IMR-90 (cell line): ENCODE results near the gene MYPN.

Experiments
- CEBPB ChIP-seq: IDR thresholded peaks from 2 replicates; pipeline ENCODE4 v1.6.1; 2012; ENCODE audit warnings: low read depth, low read length, improper control_type of control experiment
- CHD1 ChIP-seq: IDR thresholded peaks from 2 replicates; pipeline ENCODE4 v1.6.1; 2012; ENCODE audit warnings: low read depth, low read length, improper control_type of control experiment
- CTCF ChIP-seq: conservative IDR thresholded peaks from 2 replicates; pipeline ENCODE4 v1.5.1; 2012; ENCODE audit warnings: mild to moderate bottlenecking, low read depth, low read length, improper control_type of control experiment
- FOS ChIP-seq: fragments of 150-350 bp; IDR thresholded peaks from 2 replicates; pipeline ENCODE4 v1.6.1; 2016; ENCODE audit warnings: low read depth, low read length
- MAFK ChIP-seq: IDR thresholded peaks from 2 replicates; pipeline ENCODE4 v1.6.1; 2012; ENCODE audit warnings: low read depth, low read length, improper control_type of control experiment
- MAZ ChIP-seq: IDR thresholded peaks from 2 replicates; pipeline ENCODE4 v1.6.1; 2012; ENCODE audit warnings: low read depth, mild to moderate bottlenecking, low read length, improper control_type of control experiment, moderate library complexity, borderline replicate concordance
- MXI1 ChIP-seq: IDR thresholded peaks from 2 replicates; pipeline ENCODE4 v1.6.1; 2012; ENCODE audit warnings: low read depth, mild to moderate bottlenecking, low read length, moderate library complexity, borderline replicate concordance
- POLR2A ChIP-seq: IDR thresholded peaks from 2 replicates; pipeline ENCODE4 v1.6.1; 2012; ENCODE audit warnings: mild to moderate bottlenecking, low read depth, low read length
- RAD21 ChIP-seq: IDR thresholded peaks from 2 replicates; pipeline ENCODE4 v1.6.1; 2012; ENCODE audit warnings: low read length, improper control_type of control experiment
- RCOR1 ChIP-seq: IDR thresholded peaks from 2 replicates; pipeline ENCODE4 v1.6.1; 2012; ENCODE audit warnings: mild to moderate bottlenecking, low read length, improper control_type of control experiment; ENCODE audit not compliant: insufficient replicate concordance
- RFX5 ChIP-seq: IDR thresholded peaks from 2 replicates; pipeline ENCODE4 v1.8.0; 2012; ENCODE audit warnings: low read depth, mild to moderate bottlenecking, low read length, moderate library complexity
- SMC3 ChIP-seq: fragments of 150-350 bp; IDR thresholded peaks from 2 replicates; pipeline ENCODE4 v1.6.1; 2016; ENCODE audit warnings: low read depth, mild to moderate bottlenecking, antibody characterized with exemption, low read length, moderate library complexity
- TF ChIP-seq, protein P1 (sequence below): fragments of 150-350 bp; IDR thresholded peaks from 2 replicates; pipeline ENCODE4 v1.6.1; 2016; ENCODE audit warnings: low read depth, mild to moderate bottlenecking, low read length, moderate library complexity, borderline replicate concordance
- TF ChIP-seq, protein P2 (sequence below): fragments of 150-350 bp; IDR thresholded peaks from 2 replicates; pipeline ENCODE4 v1.6.1; 2017; ENCODE audit warnings: mild to moderate bottlenecking, antibody characterized with exemption, low read length, low read depth

DNA sequence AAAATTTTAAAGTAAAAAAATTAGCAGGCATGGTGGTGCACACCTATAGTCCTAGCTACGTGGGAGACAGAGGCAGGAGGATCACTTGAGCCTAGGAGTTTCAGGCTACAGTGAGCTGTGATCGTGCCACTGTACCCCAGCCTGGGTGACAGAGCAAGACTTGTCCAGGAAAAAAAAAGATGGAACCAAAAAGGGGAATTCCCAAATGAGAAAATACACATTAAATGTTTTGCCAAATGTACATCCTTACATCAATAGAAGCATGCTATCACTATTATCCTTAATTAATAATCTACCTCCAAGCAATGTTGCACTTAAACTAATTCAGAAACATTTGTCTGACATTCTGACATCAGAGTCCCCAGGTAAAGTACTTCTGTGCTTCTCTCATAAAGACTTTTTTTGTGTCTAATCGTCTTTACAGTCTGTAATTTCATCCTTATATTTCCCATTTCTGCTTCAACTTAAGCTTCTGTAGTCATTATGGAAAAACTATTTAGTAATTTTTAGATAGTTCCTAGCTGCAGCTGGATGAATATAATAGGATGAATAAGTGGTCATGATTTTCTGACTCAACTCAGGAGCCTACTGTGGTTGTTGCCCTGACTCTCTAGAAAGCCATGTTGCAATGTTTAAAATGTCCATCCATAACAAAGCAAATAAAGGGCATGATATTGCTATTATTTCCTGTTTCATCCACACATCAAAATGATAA is 57.7 kb downstream of the MYPN start:
- TF ChIP-seq CTCF, result no peak
- TF ChIP-seq, protein P1, sequence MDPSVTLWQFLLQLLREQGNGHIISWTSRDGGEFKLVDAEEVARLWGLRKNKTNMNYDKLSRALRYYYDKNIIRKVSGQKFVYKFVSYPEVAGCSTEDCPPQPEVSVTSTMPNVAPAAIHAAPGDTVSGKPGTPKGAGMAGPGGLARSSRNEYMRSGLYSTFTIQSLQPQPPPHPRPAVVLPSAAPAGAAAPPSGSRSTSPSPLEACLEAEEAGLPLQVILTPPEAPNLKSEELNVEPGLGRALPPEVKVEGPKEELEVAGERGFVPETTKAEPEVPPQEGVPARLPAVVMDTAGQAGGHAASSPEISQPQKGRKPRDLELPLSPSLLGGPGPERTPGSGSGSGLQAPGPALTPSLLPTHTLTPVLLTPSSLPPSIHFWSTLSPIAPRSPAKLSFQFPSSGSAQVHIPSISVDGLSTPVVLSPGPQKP, result no peak
- no peak for TF ChIP-seq POLR2A
- TF ChIP-seq FOS, result no peak
- no peak for TF ChIP-seq MAZ
- TF ChIP-seq RFX5, result no peak
- TF ChIP-seq CEBPB, result peak; percentile 66
- no peak for TF ChIP-seq SMC3
- TF ChIP-seq RCOR1, result no peak
- TF ChIP-seq MXI1, result no peak
- TF ChIP-seq, protein P2, sequence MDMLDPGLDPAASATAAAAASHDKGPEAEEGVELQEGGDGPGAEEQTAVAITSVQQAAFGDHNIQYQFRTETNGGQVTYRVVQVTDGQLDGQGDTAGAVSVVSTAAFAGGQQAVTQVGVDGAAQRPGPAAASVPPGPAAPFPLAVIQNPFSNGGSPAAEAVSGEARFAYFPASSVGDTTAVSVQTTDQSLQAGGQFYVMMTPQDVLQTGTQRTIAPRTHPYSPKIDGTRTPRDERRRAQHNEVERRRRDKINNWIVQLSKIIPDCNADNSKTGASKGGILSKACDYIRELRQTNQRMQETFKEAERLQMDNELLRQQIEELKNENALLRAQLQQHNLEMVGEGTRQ, result no peak
- TF ChIP-seq RAD21, result no peak
- TF ChIP-seq MAFK, result no peak
- no peak for TF ChIP-seq CHD1
